Heart right ventricle (tissue), 16 donors: ENCODE measurements around the gene CROCC2. TPM values are rescaled to one million over a fixed set of nuclear protein-coding genes. Genes with fewer than 3 reads are reported as not detected.

Source experiments
- ATAC-seq, 8 donors: fragments of 200-7000 bp; cut with Tn5 transposase; one replicate each; pipeline ENCODE4 v1.9.1; 2020; ENCODE audit warnings: mild to moderate bottlenecking in 8 of 8, moderate library complexity in 8 of 8, moderate number of reproducible peaks in 1 of 8
- DNase-seq, 2 donors: peaks; one replicate each; pipeline ENCODE4 v3.0.0-alpha.2; 2020
- H3K27ac ChIP-seq, 10 donors: fragments of 200-600 bp; sonication (generic) in 2 of 10; one replicate each; pipeline versions ENCODE4 v1.5.0 to v1.8.0; 2020 to 2022; ENCODE audit warnings: mild to moderate bottlenecking in 3 of 10
- H3K27me3 ChIP-seq, 7 donors: fragments of 200-600 bp; one replicate each; pipeline ENCODE4 v1.8.0; 2021 to 2022; ENCODE audit warnings: mild to moderate bottlenecking in 2 of 7
- H3K36me3 ChIP-seq, 9 donors: fragments of 200-600 bp; sonication (generic) in 1 of 9; one replicate each; pipeline versions ENCODE4 v1.5.0 to v1.8.0; 2020 to 2022; ENCODE audit warnings: mild to moderate bottlenecking in 2 of 9
- H3K4me1 ChIP-seq, 9 donors: fragments of 200-600 bp; sonication (generic) in 1 of 9; one replicate each; pipeline versions ENCODE4 v1.5.0 to v1.8.0; 2020 to 2022; ENCODE audit warnings: mild to moderate bottlenecking in 4 of 9
- H3K4me3 ChIP-seq, 10 donors: fragments of 200-600 bp; sonication (generic) in 2 of 10; one replicate each; pipeline versions ENCODE4 v1.5.0 to v1.8.0; 2020 to 2022; ENCODE audit warnings: mild to moderate bottlenecking in 7 of 10, moderate library complexity in 2 of 10
- H3K9me3 ChIP-seq, 11 donors: fragments of 200-600 bp in 10 of 11; sonication (generic) in 2 of 11; one replicate each; pipeline versions ENCODE4 v1.5.0 to v1.8.0; 2013 to 2022; ENCODE audit warnings: mild to moderate bottlenecking in 2 of 11, control low read depth in 1 of 11, moderate library complexity in 1 of 11
- WGBS, 2 donors: extraction: QIAGEN DNeasy Blood & Tissue Kit; methylation state at CpG; one replicate each; pipeline ENCODE4 v1.1.7; 2013; ENCODE audit warnings: inconsistent platforms in 1 of 2; 5-methylcytosine and 5-hydroxymethylcytosine counted together
- intact Hi-C, 10 donors: fragments of 100-400 bp; cut with DNase I; formaldehyde crosslinking; loops; one replicate each; pipeline versions ENCODE4 v1.11.1 to v1.14.2; 2022
- polyA plus RNA-seq, 2 donors: library from polyadenylated mRNA; stranded (reverse); fragments of 200-250 nt; gene quantifications; one replicate each; pipeline ENCODE4 v1.2.3, GENCODE V29; 2013
- total RNA-seq, 10 donors: library from RNA; stranded (reverse); fragmentation: NEBNext Ultra II Directional in 3 of 10; extraction: Animal tissue kit (Norgen Biotek cat#: 25700) in 3 of 10; gene quantifications; one replicate each; pipeline versions ENCODE4 v1.2.1 to v1.2.4, GENCODE V29; 2021 to 2023
- TF ChIP-seq, protein P1 (sequence below), 9 donors: fragments of 200-600 bp; sonication (generic) in 2 of 9; IDR thresholded peaks; one replicate each; pipeline versions ENCODE4 v1.5.0 to v1.8.0; 2021 to 2022; ENCODE audit warnings: antibody characterized with exemption in 9 of 9, mild to moderate bottlenecking in 5 of 9, moderate library complexity in 1 of 9
- donor health status: Arrhythmogenic right ventricular cardiomyopathy.
- donor health status: ischemic (EF 13 %, LVEDD 7.1; RV severe dilation, severe dysfunction).
- donor health status: healthy with polysubstance abuse.
- donor health status: DM: no; HTN: yes; CAD: no.
- donor health status: DM: no; HTN: no; CAD: no.
- donor health status: ischemic (EF 25% LVEDD 6.9; RV normal size, moderate dysfunction).
- donor health status: ischemic (EF 25% LVEDD 5.7; RV mildly dilated, moderate dysfunction).
- donor health status: healthy.
- donor health status: DM: yes; HTN: yes; CAD: no.
- donor health status: Ischemic cardiomyopathy.
- donor health status: ischemic (EF 35%, LVEDD 5.7; RV mildly dilated, moderate dysfunction).
- donor health status: nonischemic (EF 11% LVEDD 7.7; RV severe dilation, severe dysfunction).
- donor health status: DM: yes; HTN: yes; CAD: no.
- donor health status: PGD.
- donor health status: ischemic (EF 29% LVEDD 5.4; RV normal size, mild dysfunction).
- donor health status: nonischemic (EF 23%, LVEDD 6.1; RV moderate dilation, normal function).

Gene CROCC2
- total and polyA plus RNA-seq, 12 donors, result 0.06 TPM; not detected in 11

GRCh38 chr2:240996834-240997140 lies 90.7 kb downstream of the CROCC2 start:
- 84 to 92% methylated on average over 13 of the region's 13 CpGs for WGBS, 2 donors
- TF ChIP-seq, protein P1, sequence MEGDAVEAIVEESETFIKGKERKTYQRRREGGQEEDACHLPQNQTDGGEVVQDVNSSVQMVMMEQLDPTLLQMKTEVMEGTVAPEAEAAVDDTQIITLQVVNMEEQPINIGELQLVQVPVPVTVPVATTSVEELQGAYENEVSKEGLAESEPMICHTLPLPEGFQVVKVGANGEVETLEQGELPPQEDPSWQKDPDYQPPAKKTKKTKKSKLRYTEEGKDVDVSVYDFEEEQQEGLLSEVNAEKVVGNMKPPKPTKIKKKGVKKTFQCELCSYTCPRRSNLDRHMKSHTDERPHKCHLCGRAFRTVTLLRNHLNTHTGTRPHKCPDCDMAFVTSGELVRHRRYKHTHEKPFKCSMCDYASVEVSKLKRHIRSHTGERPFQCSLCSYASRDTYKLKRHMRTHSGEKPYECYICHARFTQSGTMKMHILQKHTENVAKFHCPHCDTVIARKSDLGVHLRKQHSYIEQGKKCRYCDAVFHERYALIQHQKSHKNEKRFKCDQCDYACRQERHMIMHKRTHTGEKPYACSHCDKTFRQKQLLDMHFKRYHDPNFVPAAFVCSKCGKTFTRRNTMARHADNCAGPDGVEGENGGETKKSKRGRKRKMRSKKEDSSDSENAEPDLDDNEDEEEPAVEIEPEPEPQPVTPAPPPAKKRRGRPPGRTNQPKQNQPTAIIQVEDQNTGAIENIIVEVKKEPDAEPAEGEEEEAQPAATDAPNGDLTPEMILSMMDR (IDR thresholded peaks at IDR 0.05), result no peak
- ATAC-seq (no peak), DNase-seq (peak in 1 of 2 donors; percentile 6)
- H3K27ac ChIP-seq, result peak overlapping the region in 5 of 10 donors; percentile 65 to 89 (median 80)
- H3K4me1 ChIP-seq, result peaks cover 15 to 65% (median 35%) of the 10 kb centered on the region in 9 donors
- intact Hi-C loops, result loop anchor here in 4 of 10 donors (5.0 to 10.0 kb wide), 3 partner anchors 79 to 142 kb away; no protein-coding TSS in a partner anchor
- H3K27me3 ChIP-seq, result peaks cover 0 to 14% (median 0%) of the 10 kb centered on the region in 7 donors
- no peak overlapping the region for H3K4me3 ChIP-seq
- peaks cover 0 to 7% (median 0%) of the 10 kb centered on the region in 9 donors for H3K36me3 ChIP-seq
- no peaks in the 10 kb centered on the region for H3K9me3 ChIP-seq

- peak overlapping the region in 9 of 10 donors; percentile 54 to 88 (median 67) for H3K4me3 ChIP-seq
- no peak for DNase-seq
- peaks cover 0 to 14% (median 0%) of the 10 kb centered on the region in 7 donors for H3K27me3 ChIP-seq
- peak overlapping the region in 9 of 10 donors; percentile 65 to 89 (median 80) for H3K27ac ChIP-seq
- H3K36me3 ChIP-seq, result peaks cover 0 to 7% (median 0%) of the 10 kb centered on the region in 9 donors
- no peaks in the 10 kb centered on the region for H3K9me3 ChIP-seq
- TF ChIP-seq, protein P1 (IDR thresholded peaks at IDR 0.05), result no peak
- intact Hi-C loops, result loop anchor here in 4 of 10 donors (5.0 to 10.0 kb wide), 3 partner anchors 80 to 142 kb away; no protein-coding TSS in a partner anchor
- ATAC-seq, result peak in 5 of 8 donors; percentile 1 to 57 (median 38)
- H3K4me1 ChIP-seq, result peaks cover 11 to 60% (median 30%) of the 10 kb centered on the region in 9 donors
- 60 to 61% methylated on average over 16 of the region's 16 CpGs for WGBS, 2 donors
These were observed 91.2 kb downstream of the CROCC2 start for GRCh38 chr2:240997141-240997855.

- DNase-seq (peak; percentile 90), ATAC-seq (peak; percentile 85 to 93 (median 90))
- Histone ChIP-seq H3K27ac (peak within 1 kb of the TSS; percentile 66 to 89 (median 81)), H3K4me3 (peak within 1 kb of the TSS; percentile 25 to 88 (median 66)), H3K9me3 (peaks cover 0 to 4% (median 0%) of the 10 kb centered on the region in 11 donors), H3K4me1 (peaks cover 11 to 54% (median 28%) of the 10 kb centered on the region in 9 donors), H3K36me3 (peaks cover 0 to 7% (median 0%) of the 10 kb centered on the region in 9 donors), H3K27me3 (peaks cover 0 to 14% (median 0%) of the 10 kb centered on the region in 7 donors)
- intact Hi-C loops, result loop anchor here in 4 of 10 donors (5.0 to 10.0 kb wide), 3 partner anchors 81 to 143 kb away; no protein-coding TSS in a partner anchor
- TF ChIP-seq, protein P1 (IDR thresholded peaks at IDR 0.05), result no peak
- WGBS, 2 donors, result 5 to 6% methylated on average over 50 to 61 of the region's 61 CpGs
These were observed 91.9 kb downstream of the CROCC2 start, which contains the start of gene SNED1 for GRCh38 chr2:240997856-240998705. SNED1 (plus strand) TSS chr2:240998618; CDS start chr2:240998838, 220 bp downstream.

GRCh38 chr2:240998706-240998994 lies 92.5 kb downstream of the CROCC2 start:
- Histone ChIP-seq H3K36me3 (peaks cover 0 to 9% (median 0%) of the 10 kb centered on the region in 9 donors), H3K9me3 (peaks cover 0 to 9% (median 6%) of the 10 kb centered on the region in 11 donors), H3K4me1 (peaks cover 11 to 54% (median 28%) of the 10 kb centered on the region in 9 donors), H3K27ac (peak overlapping the region in 8 of 10 donors; percentile 60 to 85 (median 72)), H3K27me3 (peaks cover 0 to 14% (median 0%) of the 10 kb centered on the region in 7 donors), H3K4me3 (peak overlapping the region; percentile 25 to 88 (median 66))
- intact Hi-C loops, result loop anchor here in 4 of 10 donors (5.0 to 10.0 kb wide), 3 partner anchors 81 to 144 kb away; no protein-coding TSS in a partner anchor
- no peak for ATAC-seq
- DNase-seq, result no peak
- WGBS, 2 donors, result 1% methylated on average over 34 to 51 of the region's 51 CpGs
- TF ChIP-seq, protein P1 (IDR thresholded peaks at IDR 0.05), result no peak
